G401 (cell line): Measurements from ENCODE around the gene SHISA2. TPM values are rescaled to one million over a fixed set of nuclear protein-coding genes. Genes with fewer than 3 reads are reported as not detected.

Experiments
- DNase-seq: peaks from one replicate; pipeline ENCODE4 v3.0.0-alpha.2; 2015; ENCODE audit warnings: low spot score
- in situ Hi-C: cut with HindIII; loops from 2 replicates; pipeline ENCODE4 v1.10.0; 2016; ENCODE audit warnings: low sequenced_read_pairs, mixed read lengths
- total RNA-seq: library from RNA; depleted of rRNA; stranded (reverse); fragments of >200 nt; shearing (Covaris generic); gene quantifications from 2 replicates; pipeline ENCODE4 v1.2.3, GENCODE V29; 2014

Gene SHISA2
- total RNA-seq, 1 experiment from 2014 or later: not detected

- no peak for DNase-seq
- in situ Hi-C loops: no loop called here
Measured at GRCh38 chr13:26051231-26051656, 572 bp downstream of the SHISA2 start.

GRCh38 chr13:26050568-26051230 is 1.1 kb downstream of the SHISA2 start:
- no peak for DNase-seq
- in situ Hi-C loops: no loop called here

- DNase-seq: no peak
- in situ Hi-C loops: no loop called here
Measured at GRCh38 chr13:26048741-26049140, 3.1 kb downstream of the SHISA2 start.

- in situ Hi-C loops: no loop called here
- no peak for DNase-seq
Measured at GRCh38 chr13:26047040-26047439, 4.8 kb downstream of the SHISA2 start.

GRCh38 chr13:26046639-26047038 is 5.2 kb downstream of the SHISA2 start:
- in situ Hi-C loops: no loop called here
- no peak for DNase-seq

GRCh38 chr13:26045142-26045541 is 6.7 kb downstream of the SHISA2 start:
- in situ Hi-C loops: no loop called here
- DNase-seq: no peak

GRCh38 chr13:26042785-26043184 is 9.0 kb downstream of the SHISA2 start:
- DNase-seq: no peak
- in situ Hi-C loops: no loop called here

- no peak for DNase-seq
- in situ Hi-C loops: no loop called here
Measured at GRCh38 chr13:26041444-26041843, 10.4 kb downstream of the SHISA2 start.

- in situ Hi-C loops: no loop called here
- no peak for DNase-seq
Measured at GRCh38 chr13:26038931-26039475, 12.8 kb downstream of the SHISA2 start.

GRCh38 chr13:26037302-26037701 is 14.5 kb downstream of the SHISA2 start:
- in situ Hi-C loops: no loop called here
- no peak for DNase-seq

GRCh38 chr13:26036383-26036782 is 15.4 kb downstream of the SHISA2 start:
- no peak for DNase-seq
- in situ Hi-C loops: no loop called here

GRCh38 chr13:26034018-26034417 is 17.8 kb downstream of the SHISA2 start:
- in situ Hi-C loops: no loop called here

GRCh38 chr13:26030331-26030730 is 21.5 kb downstream of the SHISA2 start:
- in situ Hi-C loops: no loop called here
- no peak for DNase-seq

More at GRCh38 chr13:26034018-26034417, 17.8 kb downstream of the SHISA2 start:
- no peak for DNase-seq

GRCh38 chr13:26029581-26030136 is 22.2 kb downstream of the SHISA2 start:
- DNase-seq: no peak
- in situ Hi-C loops: no loop called here

GRCh38 chr13:26026211-26026610 is 25.6 kb downstream of the SHISA2 start:
- in situ Hi-C loops: no loop called here
- no peak for DNase-seq

- in situ Hi-C loops: no loop called here
- no peak for DNase-seq
Measured at GRCh38 chr13:26025771-26026170, 26.0 kb downstream of the SHISA2 start.

GRCh38 chr13:26025196-26025595 is 26.6 kb downstream of the SHISA2 start:
- in situ Hi-C loops: no loop called here
- DNase-seq: no peak

- in situ Hi-C loops: no loop called here
- no peak for DNase-seq
Measured at GRCh38 chr13:26024558-26024957, 27.3 kb downstream of the SHISA2 start.

GRCh38 chr13:26022538-26023292 is 29.1 kb downstream of the SHISA2 start:
- in situ Hi-C loops: no loop called here
- peak; percentile 93 for DNase-seq

- DNase-seq: no peak
- in situ Hi-C loops: no loop called here
Measured at GRCh38 chr13:26021956-26022355, 29.9 kb downstream of the SHISA2 start.
